Left ventricle myocardium inferior (tissue), 1 donor: ENCODE results near the gene PLD6. TPM values are rescaled to one million over a fixed set of nuclear protein-coding genes. Genes with fewer than 3 reads are reported as not detected.

Experiments
- DNase-seq: peaks from one replicate; pipeline ENCODE4 v3.0.0-alpha.2; 2020
- H3K27ac ChIP-seq: fragments of 200-600 bp; replicated peaks from 2 replicates; pipeline ENCODE4 v1.8.0; 2021
- H3K27me3 ChIP-seq: fragments of 200-600 bp; 2 replicates; pipeline ENCODE4 v1.8.0; 2021; ENCODE audit warnings: low read depth
- H3K36me3 ChIP-seq: fragments of 200-600 bp; 2 replicates; pipeline ENCODE4 v1.8.0; 2021
- H3K4me1 ChIP-seq: fragments of 200-600 bp; 2 replicates; pipeline ENCODE4 v1.8.0; 2021
- H3K4me3 ChIP-seq: fragments of 200-600 bp; 2 replicates; pipeline ENCODE4 v1.8.0; 2021; ENCODE audit warnings: mild to moderate bottlenecking, moderate library complexity
- H3K9me3 ChIP-seq: fragments of 200-600 bp; replicated peaks from 2 replicates; pipeline ENCODE4 v1.8.0; 2021
- CTCF ChIP-seq: fragments of 200-600 bp; IDR thresholded peaks from 2 replicates; pipeline ENCODE4 v1.8.0; 2021; ENCODE audit warnings: antibody characterized with exemption, mild to moderate bottlenecking, borderline replicate concordance
- intact Hi-C: fragments of 100-400 bp; cut with micrococcal nuclease; formaldehyde crosslinking; loops from one replicate; pipeline ENCODE4 v1.11.0; 2022
- total RNA-seq: library from RNA; stranded (reverse); fragmentation: NEBNext Ultra II Directional; extraction: Animal tissue kit (Norgen Biotek cat#: 25700); gene quantifications from one replicate; pipeline ENCODE4 v1.2.1, GENCODE V29; 2021
- donor health status: DM: no; HTN: yes; CAD: no; lungs with severe emphysema.

Gene PLD6
- total RNA-seq, 1 donor from 2014 or later = 7.3 TPM

GRCh38 chr17:17153709-17154108 is 52.4 kb downstream of the PLD6 start:
- Histone ChIP-seq H3K27me3 (no peaks in the 10 kb centered on the region), H3K27ac (no peak overlapping the region), H3K4me1 (peaks cover 43% of the 10 kb centered on the region), H3K36me3 (peaks cover 83% of the 10 kb centered on the region), H3K4me3 (no peak overlapping the region), H3K9me3 (no peaks in the 10 kb centered on the region)
- intact Hi-C loops = no loop called here
- no peak for DNase-seq
- TF ChIP-seq CTCF = no peak

GRCh38 chr17:17153071-17153470 is 53.1 kb downstream of the PLD6 start:
- Histone ChIP-seq H3K27me3 (no peaks in the 10 kb centered on the region), H3K9me3 (no peaks in the 10 kb centered on the region), H3K27ac (peak overlapping the region; percentile 86), H3K4me3 (no peak overlapping the region), H3K36me3 (peaks cover 84% of the 10 kb centered on the region), H3K4me1 (peaks cover 43% of the 10 kb centered on the region)
- no peak for DNase-seq
- intact Hi-C loops = no loop called here
- TF ChIP-seq CTCF = no peak

- H3K9me3 ChIP-seq = no peaks in the 10 kb centered on the region
- intact Hi-C loops = no loop called here
- no peak overlapping the region for H3K4me3 ChIP-seq
- TF ChIP-seq CTCF = no peak
- peak overlapping the region; percentile 86 for H3K27ac ChIP-seq
- DNase-seq = peak; percentile 71
- H3K4me1 ChIP-seq = peaks cover 43% of the 10 kb centered on the region
- H3K27me3 ChIP-seq = no peaks in the 10 kb centered on the region
- peaks cover 84% of the 10 kb centered on the region for H3K36me3 ChIP-seq
Observed at GRCh38 chr17:17152385-17152784, 53.7 kb downstream of the PLD6 start.

DNA sequence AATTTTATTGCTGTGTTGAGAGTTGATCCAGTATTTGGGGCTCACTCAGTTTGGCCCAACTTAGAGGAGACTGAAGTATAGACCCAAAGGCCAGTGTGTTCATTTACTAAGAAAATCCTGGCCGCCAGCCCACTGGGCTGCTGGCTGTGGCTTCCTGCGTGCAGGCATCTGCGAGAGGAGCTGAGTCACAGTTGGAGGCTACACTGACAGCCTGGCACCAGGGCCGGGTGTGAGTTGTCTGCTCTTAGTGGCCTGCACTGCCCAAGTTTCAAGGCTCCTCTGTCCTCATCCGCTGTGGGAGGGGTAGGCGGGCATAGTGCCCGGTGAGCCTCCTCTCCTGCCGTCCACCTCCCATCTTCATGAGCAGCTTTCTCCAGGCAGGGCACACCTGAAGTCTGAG is 54.2 kb downstream of the PLD6 start:
- Histone ChIP-seq H3K27ac (peak overlapping the region; percentile 86), H3K36me3 (peaks cover 84% of the 10 kb centered on the region), H3K4me3 (no peak overlapping the region), H3K27me3 (no peaks in the 10 kb centered on the region), H3K4me1 (peaks cover 43% of the 10 kb centered on the region), H3K9me3 (no peaks in the 10 kb centered on the region)
- DNase-seq = peak; percentile 88
- intact Hi-C loops = no loop called here
- TF ChIP-seq CTCF = no peak

GRCh38 chr17:17151541-17151940 is 54.6 kb downstream of the PLD6 start:
- DNase-seq = no peak
- Histone ChIP-seq H3K4me3 (no peak overlapping the region), H3K27ac (peak overlapping the region; percentile 86), H3K36me3 (peaks cover 84% of the 10 kb centered on the region), H3K9me3 (no peaks in the 10 kb centered on the region), H3K27me3 (no peaks in the 10 kb centered on the region), H3K4me1 (peaks cover 40% of the 10 kb centered on the region)
- intact Hi-C loops = no loop called here
- no peak for TF ChIP-seq CTCF

GRCh38 chr17:17151055-17151454 is 55.1 kb downstream of the PLD6 start:
- Histone ChIP-seq H3K27ac (peak overlapping the region; percentile 86), H3K4me3 (no peak overlapping the region), H3K9me3 (no peaks in the 10 kb centered on the region), H3K27me3 (no peaks in the 10 kb centered on the region), H3K4me1 (peaks cover 40% of the 10 kb centered on the region), H3K36me3 (peaks cover 84% of the 10 kb centered on the region)
- intact Hi-C loops = no loop called here
- DNase-seq = no peak
- no peak for TF ChIP-seq CTCF
